HG02970 (cell line): Measurements from ENCODE around the gene LDLRAD4.
"Not testable (repeated sequence)": the region's sequence is repeated elsewhere in the genome, so short reads cannot be mapped to it uniquely, and the experiment has no call there.

ENCODE experiments used
- ATAC-seq: cut with Tn5 transposase; IDR thresholded peaks from one replicate; pipeline ENCODE4 v1.9.1; 2021; ENCODE audit warnings: mild to moderate bottlenecking, moderate library complexity, moderate number of reproducible peaks; ENCODE audit not compliant: unreplicated experiment, low FRiP score

LDLRAD4 gene

DNA sequence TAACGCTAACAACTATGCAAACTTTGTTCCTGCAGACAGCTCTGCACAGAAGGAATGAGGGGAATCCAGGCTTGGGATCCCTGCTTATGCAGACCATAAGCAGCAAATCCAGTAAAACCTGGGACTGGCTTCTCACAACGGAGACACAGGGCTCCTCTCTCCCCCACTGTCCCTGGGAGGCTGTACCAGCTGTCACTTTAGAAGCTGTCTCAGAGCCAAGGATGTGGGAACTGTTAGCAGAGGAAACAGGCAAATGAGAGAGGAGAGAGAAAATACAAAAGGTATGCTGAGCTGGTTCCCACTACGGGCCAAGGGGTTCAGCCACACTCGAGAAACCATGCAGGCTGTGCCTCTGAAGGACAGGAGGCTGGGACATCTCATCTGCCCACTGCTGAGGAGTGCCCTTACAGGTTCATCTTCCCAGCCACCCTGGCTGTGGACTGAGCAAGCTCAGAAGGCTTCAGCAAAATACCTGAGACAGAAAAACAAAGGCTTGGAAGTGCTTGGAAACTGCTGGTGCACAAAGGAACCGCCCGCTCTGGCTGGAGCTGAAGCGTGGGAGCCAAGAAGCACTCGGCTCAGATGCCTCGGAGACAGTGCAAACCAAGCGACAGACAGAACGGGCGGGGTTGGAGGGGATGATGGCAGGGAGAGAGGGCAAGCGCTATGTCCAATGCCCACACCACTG, 435.3 kb downstream of the LDLRAD4 start:
- no peak for ATAC-seq

DNA sequence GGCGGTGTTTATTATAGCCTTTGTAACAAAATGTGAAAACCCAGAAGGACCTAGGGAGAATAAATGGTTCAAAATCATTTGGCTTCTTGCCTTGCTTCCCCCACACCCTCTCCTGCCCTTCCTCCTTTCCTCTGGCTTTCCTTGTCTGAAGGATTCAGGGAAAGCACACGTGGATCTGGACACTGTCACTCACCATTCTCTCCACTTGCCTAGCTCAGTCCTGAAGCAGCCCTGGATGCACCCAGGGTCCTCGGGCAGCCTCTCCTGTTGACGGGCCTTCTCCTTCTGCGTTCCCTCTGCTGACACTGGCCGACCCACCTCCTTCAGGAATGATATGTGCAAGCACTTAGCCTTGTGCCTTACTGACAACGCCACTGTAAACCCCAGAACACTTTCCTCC, 439.4 kb downstream of the LDLRAD4 start:
- no peak for ATAC-seq

DNA sequence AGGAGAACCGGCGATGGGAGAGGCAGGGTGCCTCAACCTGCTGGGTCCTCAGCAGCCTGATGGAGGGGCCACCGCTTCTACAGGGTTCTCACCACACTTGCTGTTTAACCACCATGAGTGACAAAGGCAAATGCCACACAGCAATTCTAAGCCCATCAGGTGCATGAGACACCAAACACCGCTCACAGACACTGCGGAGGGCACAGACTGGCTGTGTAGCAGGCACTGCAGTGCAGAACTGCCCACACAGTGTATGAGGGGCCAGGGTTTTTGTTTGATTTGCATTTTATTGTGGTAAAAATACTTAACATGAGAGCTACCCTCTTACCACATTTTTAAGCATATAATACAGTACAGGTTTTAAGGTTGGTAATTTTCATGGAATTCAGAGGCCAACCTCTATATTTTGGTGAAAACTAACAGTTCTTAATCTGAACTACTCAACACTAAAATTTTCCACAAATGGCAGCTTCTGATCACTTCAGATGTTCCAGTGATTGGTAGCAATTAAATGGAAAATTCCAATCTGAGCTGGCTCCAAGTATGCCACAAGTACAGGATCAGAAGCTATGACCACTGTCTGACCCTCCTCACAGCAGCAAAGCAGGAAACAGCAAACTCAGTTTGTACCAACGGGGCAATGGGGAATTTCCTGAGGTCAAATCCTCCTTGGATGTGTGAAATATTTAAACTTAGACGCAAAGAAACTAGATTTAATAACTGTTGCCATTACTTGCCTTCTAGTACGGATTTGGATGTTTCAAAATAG, 440.1 kb downstream of the LDLRAD4 start:
- no peak for ATAC-seq

DNA sequence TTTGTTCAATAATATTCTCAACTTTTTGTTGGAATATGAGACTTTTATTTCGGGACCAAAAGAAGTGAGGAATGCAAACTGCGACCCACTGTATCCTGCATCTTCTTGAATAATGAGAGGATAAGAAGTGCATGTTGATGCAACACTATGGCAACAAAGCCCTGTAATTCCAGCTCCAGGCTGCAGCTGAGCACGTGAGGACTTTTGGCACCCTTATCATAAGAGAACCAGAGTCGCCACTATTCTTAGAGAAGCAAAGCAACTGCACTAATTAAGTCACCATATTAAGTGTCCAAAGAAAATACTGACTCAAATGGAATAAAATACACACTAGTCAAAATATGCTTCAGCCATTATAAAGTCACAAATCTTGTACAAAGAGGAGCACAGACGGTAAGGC, 441.9 kb downstream of the LDLRAD4 start:
- no peak for ATAC-seq

DNA sequence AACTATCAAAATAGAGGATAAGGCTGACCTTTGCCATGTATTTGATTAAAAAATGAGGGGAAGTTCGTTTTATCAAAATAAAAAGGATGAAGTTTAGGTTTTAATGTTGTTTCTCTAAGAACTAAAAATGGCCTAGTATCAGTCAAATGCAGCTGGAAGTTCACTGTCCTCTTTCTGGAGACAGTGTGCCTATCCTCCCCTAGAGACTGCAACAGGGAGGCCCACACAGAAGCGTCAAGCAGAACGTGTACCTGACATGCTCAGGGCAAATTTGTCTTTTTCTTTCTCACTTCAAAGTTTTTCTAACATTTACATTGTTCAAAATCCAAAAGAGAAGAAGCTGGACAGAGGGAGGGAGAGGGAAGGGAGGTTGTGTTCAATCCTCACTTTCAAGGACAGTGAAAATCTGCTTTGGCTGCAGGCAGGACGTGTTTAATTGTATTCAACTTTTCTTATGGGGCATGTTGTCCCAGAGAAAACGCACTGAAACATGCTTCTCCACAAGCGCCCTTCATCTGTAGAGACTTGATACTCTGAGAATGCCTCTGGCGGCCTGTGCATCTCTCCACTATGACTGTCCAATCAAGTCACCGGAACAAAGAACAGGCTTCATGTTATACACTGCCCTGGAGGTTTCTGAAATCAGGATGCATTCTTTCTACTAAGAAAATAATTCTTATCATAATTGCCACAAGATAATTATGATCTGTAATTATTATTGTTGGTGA, 442.7 kb downstream of the LDLRAD4 start:
- ATAC-seq, result no peak

DNA sequence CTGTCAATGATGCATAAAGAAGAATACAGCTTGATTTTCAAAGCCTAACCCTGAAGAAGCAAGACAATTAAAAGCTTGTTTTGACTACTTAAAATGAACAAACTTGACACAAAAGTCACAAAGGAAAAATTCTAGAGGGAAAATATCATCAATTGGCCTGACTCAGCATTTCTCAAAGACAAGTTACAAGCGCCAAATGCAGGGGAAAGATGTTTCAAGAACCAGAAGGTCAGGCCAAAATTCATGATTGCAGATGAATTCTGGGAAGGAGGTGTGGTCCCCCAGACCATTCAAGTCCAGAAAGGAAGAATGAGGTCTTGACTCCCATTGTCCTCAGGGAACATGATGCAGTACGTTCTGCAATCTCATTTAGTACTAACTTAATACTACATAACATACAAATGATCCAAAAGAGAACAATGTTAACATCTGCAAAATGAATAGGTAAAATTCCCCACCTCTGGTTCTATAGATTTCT, 443.3 kb downstream of the LDLRAD4 start:
- ATAC-seq, result no peak

DNA sequence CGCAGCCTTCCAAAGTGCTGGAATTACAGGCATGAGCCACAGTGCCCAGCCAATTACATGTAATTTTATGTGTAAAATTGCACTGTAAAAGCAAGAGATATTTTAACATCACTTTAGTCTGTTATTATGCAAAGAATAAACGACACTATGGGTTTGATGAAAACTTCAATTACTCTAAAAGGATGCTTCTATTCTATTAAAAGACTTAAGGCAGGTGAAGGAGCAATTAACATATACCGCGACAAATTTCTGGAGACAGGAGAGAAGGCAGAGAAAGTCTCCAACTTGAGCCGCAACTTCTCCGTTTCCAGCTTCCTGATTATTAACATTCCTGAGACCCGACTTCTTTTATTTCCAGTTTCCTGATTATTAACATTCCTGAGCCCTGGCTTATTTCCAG, 454.1 kb downstream of the LDLRAD4 start:
- no peak for ATAC-seq

DNA sequence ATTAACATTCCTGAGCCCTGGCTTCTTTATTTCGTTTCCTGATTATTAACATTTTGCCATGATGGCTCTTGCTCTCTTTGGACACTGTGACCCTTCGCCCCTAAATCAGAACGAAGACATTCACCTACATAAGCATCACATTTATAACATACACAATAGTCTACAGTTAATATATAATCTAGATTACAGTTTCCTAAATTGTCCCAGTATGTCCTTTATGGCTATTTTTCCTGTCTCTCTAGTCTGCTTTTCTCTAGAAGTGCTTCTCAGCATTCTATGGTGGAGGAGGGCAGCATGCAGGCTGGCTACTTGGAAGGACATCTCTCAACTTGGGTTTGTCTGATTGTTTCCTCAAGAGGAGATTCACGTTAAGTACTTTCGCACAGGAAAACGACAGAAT, 457.9 kb downstream of the LDLRAD4 start:
- no peak for ATAC-seq

DNA sequence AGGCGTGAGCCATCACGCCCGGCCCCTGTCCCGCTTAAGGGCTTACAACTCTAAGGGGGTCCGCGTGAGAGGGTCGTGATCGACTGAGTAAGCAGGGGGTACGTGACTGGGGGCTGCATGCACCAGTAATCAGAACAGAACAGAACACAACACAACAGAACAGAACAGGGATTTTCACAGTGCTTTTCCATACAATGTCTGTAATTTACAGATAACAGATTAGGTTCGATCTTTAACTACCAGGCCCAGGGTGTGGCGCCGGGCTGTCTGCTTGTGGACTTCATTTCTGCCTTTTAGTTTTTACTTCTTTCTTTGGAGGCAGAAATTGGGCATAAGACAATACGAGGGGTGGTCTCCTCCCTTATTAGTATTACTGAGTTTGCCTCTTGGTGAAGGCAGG, 458.8 kb downstream of the LDLRAD4 start:
- ATAC-seq, result not testable (repeated sequence)

DNA sequence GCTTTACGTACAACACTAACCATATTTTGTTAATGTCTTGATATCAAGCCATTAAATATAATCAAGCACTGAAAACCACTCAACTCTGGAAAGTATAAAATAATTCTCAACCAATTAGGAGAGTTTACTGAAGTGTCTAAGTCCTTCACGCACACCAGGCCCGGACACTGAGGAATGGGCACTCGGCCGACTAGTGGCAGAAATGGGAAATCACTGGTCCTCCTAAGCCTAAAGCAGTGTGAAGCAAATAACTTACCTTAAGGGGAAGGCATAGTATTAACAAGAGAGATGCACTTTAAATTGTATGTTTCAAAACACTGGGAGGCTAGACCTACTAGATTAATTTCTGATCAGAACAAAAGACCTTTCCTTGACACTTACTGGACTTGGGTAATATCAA, 462.1 kb downstream of the LDLRAD4 start:
- no peak for ATAC-seq

DNA sequence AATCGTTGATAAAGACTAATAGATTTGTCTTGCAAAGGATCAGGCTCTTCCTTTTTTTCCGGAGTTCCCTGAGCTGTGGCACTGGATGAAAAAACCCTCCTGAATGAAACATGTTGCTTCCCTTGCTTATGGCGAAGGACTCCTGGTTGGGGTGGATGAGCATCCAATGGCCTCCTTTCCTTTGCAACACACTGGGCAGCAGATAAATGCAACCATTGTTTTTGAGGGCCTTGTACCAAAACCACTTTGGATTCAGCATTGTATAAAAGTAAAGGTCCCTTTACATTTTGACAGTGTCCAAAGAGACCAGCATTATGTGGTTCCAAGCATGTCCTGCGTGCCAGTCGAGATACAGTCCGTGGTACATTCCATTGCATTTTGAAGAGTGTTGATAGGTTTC, 463.1 kb downstream of the LDLRAD4 start:
- ATAC-seq, result no peak

DNA sequence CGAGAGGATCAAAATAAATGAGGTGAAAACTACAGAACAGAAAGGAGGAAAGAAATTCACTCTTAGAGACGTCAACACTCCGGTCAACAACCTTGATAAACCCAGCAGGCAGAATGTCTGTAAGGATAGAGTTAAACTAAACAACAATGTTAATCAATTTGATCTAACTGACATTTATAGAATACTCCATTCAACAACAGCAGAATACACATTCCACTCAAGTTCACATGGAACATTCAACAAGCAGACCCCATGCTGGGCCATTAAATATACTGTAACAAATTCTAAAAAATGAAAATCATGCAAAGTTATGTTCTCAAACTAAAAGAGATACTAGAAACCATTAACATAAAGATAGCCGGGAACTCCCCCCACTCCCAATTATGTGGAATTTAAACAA, 466.0 kb downstream of the LDLRAD4 start:
- ATAC-seq, result no peak

DNA sequence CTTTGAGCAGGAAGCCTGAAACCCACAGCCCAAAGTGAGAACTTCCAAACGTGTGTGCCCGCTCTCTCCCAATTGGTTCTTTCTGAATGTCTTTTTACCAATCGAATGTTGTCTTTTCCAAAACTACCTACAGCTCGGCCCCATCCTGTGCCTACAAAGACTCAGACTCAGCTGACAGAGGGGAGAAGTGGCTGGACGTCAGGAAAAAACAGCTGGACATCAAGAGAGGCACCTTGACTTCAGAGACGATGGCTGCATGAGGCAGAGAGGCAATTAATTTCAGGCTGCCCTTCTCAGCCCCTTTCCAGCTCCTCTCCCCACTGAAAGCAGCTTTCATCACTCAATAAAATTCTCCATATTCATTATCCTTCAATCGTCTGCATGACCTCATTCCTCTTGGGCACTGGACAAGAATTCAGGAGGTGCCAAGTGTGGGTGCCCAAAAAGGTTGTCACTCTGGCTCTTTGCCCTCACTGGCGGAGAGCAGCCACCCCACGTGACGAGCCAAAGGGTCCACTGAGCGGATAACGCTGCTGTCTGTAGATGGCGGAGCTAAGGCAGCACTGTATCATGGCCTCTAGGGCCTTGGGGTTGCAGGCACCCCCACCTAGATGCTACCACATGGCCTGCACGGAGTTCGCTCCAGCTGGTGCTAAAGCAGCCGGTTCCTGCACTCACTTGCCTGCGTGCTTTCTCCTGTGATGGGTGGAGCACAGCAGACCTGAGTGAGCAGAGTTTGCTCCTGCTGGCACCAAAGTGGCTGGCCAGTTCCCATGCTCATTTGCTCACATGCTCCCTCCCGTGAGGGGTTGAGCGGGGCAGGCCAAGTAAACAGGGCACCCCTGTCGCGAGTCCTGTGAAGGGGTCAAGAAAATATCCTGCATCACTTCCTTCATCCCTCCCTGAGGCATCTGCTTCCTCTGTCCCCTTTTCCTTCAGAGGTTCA, 469.9 kb downstream of the LDLRAD4 start:
- no peak for ATAC-seq

DNA sequence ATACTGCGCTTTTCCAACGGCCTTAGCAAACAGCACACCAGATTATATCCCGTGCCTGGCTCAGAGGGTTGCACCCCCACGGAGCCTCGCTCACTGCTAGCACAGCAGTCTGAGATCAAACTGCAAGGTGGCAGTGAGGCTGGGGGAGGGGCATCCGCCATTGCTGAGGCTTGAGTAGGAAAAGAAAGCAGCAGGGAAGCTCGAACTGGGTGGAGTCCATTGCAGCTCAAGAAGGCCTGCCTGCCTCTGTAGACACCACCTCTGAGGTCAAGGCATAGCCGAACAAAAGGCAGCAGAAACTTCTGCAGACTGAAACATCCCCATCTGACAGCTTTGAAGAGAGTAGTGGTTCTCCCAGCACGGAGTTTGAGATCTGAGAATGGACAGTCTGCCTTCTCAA, 471.5 kb downstream of the LDLRAD4 start:
- not testable (repeated sequence) for ATAC-seq

DNA sequence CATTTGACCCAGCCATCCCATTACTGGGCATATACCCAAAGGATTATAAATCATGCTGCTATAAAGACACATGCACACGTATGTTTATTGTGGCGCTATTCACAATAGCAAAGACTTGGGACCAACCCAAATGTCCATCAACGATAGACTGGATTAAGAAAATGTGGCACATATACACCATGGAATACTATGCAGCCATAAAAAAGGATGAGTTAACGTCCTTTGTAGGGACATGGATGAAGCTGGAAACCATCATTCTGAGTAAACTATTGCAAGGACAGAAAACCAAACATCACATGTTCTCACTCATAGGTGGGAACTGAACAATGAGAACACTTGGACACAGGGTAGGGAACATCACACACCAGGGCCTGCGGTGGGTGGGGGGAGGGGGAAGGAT, 476.8 kb downstream of the LDLRAD4 start:
- not testable (repeated sequence) for ATAC-seq

DNA sequence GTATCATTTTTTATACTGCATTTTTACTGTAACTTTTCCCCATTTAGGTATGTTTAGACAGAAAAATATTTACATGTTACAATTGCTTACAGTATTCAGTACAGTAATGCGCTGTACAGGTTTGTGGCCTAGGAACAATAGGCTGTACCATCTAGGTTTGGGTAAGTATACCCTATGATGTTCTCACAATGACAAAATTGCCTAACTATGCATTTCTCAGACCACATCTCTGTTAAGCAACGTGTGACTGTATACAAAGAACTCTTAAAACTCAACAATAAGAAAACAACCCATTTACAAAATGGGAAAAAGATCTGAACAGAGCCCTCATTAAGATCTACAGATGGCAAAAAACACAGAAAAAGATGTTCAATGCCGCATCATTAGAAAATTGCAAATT, 478.4 kb downstream of the LDLRAD4 start:
- no peak for ATAC-seq

DNA sequence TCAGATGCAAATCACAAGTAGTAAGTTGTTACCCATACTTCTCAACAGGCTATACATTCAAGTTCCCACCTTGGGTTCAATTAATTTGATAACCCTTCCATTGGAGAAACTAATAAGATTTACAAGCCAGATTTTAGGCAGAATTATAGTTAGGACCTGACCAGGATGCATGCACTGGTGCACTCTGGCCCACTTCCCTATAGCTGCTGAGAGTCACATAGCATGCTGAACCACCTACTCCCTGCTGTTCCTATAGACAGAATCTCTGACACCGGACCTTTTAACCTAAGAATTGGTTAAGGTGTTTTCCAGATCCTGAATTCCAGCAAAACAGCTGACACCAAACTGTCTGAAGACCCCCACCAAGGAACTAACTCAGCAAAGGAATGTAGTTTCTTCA, 481.6 kb downstream of the LDLRAD4 start:
- ATAC-seq, result no peak
